Osteoblast (primary cell): ENCODE measurements around the gene AOPEP. TPM values are rescaled to one million over a fixed set of nuclear protein-coding genes. Genes with fewer than 3 reads are reported as not detected.
"Not testable (repeated sequence)": the region's sequence is repeated elsewhere in the genome, so short reads cannot be mapped to it uniquely, and the experiment has no call there.

Experiments
- DNase-seq: peaks from one replicate; pipeline ENCODE4 v3.0.0; 2011; ENCODE audit warnings: low spot score, mixed read lengths; ENCODE audit not compliant: insufficient read length; ENCODE audit errors: missing footprints
- H2AFZ ChIP-seq: 2 replicates; pipeline ENCODE4 v1.6.0; 2011; ENCODE audit warnings: mild to moderate bottlenecking, low read length
- H3K27ac ChIP-seq: 2 replicates; pipeline ENCODE4 v1.5.1; 2011; ENCODE audit warnings: mild to moderate bottlenecking, low read depth, low read length, moderate library complexity
- H3K27me3 ChIP-seq: 2 replicates; pipeline ENCODE4 v1.6.0; 2012; ENCODE audit warnings: mild to moderate bottlenecking, control low read depth, inconsistent platforms, low read length, moderate library complexity; ENCODE audit not compliant: insufficient read depth
- H3K36me3 ChIP-seq: 2 replicates; pipeline ENCODE4 v1.5.1; 2011; ENCODE audit warnings: mild to moderate bottlenecking, low read length, control low read depth, moderate library complexity; ENCODE audit not compliant: insufficient read depth
- H3K4me1 ChIP-seq: 2 replicates; pipeline ENCODE4 v1.5.1; 2011; ENCODE audit warnings: mild to moderate bottlenecking, low read length, control low read depth, moderate library complexity; ENCODE audit not compliant: insufficient read depth
- H3K4me2 ChIP-seq: 2 replicates; pipeline ENCODE4 v1.6.0; 2011; ENCODE audit warnings: mild to moderate bottlenecking, low read length; ENCODE audit not compliant: insufficient read depth
- H3K4me3 ChIP-seq: fragments of 200-600 bp; sonication (generic); 3 replicates; pipeline ENCODE4 v1.5.1; 2012; ENCODE audit warnings: mild to moderate bottlenecking, low read length, inconsistent platforms; ENCODE audit not compliant: insufficient read depth
- H3K79me2 ChIP-seq: 2 replicates; pipeline ENCODE4 v1.6.0; 2012; ENCODE audit warnings: mild to moderate bottlenecking, low read length, control low read depth, inconsistent platforms; ENCODE audit not compliant: insufficient read depth
- H3K9me3 ChIP-seq: 2 replicates; pipeline ENCODE4 v1.5.1; 2011; ENCODE audit warnings: low read depth, low read length, control low read depth
- H4K20me1 ChIP-seq: 2 replicates; pipeline ENCODE4 v1.6.0; 2012; ENCODE audit warnings: mild to moderate bottlenecking, low read length, control low read depth; ENCODE audit not compliant: insufficient read depth
- CTCF ChIP-seq: IDR thresholded peaks from 2 replicates; pipeline ENCODE4 v1.5.1; 2011; ENCODE audit warnings: mild to moderate bottlenecking, low read depth, low read length, moderate library complexity; ENCODE audit errors: extremely low read depth
- total RNA-seq: library from RNA; depleted of rRNA; stranded (reverse); fragments of >200 nt; gene quantifications from 2 replicates; pipeline ENCODE4 v1.2.3, GENCODE V29; 2012

The AOPEP gene
- total RNA-seq, 1 donor: 131 TPM

GRCh38 chr9:94938384-94938783 is 211.9 kb downstream of the AOPEP start:
- H2AFZ ChIP-seq: no peak overlapping the region
- H3K27ac ChIP-seq: peak overlapping the region; percentile 82
- peaks cover 39% of the 10 kb centered on the region for H3K4me1 ChIP-seq
- H3K79me2 ChIP-seq: peaks cover 11% of the 10 kb centered on the region
- no peak for TF ChIP-seq CTCF
- H3K36me3 ChIP-seq: peaks cover 4% of the 10 kb centered on the region
- H3K27me3 ChIP-seq: no peaks in the 10 kb centered on the region
- no peaks in the 10 kb centered on the region for H4K20me1 ChIP-seq
- no peaks in the 10 kb centered on the region for H3K9me3 ChIP-seq
- DNase-seq: no peak
- no peak overlapping the region for H3K4me2 ChIP-seq
- no peak overlapping the region for H3K4me3 ChIP-seq

- H3K4me2 ChIP-seq: not testable (repeated sequence)
- H3K4me1 ChIP-seq: peaks cover 49% of the 10 kb centered on the region
Measured at GRCh38 chr9:94940296-94940695, 213.8 kb downstream of the AOPEP start.

GRCh38 chr9:94941211-94941875 is 214.8 kb downstream of the AOPEP start:
- peaks cover 56% of the 10 kb centered on the region for H3K4me1 ChIP-seq
- TF ChIP-seq CTCF: no peak
- DNase-seq: no peak

More at GRCh38 chr9:94940296-94940695, 213.8 kb downstream of the AOPEP start:
- not testable (repeated sequence) for H3K36me3 ChIP-seq, H4K20me1 ChIP-seq, H3K27me3 ChIP-seq, H2AFZ ChIP-seq, H3K9me3 ChIP-seq, DNase-seq, H3K27ac ChIP-seq, H3K4me3 ChIP-seq
- H3K79me2 ChIP-seq: peaks cover 11% of the 10 kb centered on the region

GRCh38 chr9:94944626-94945025 is 218.1 kb downstream of the AOPEP start:
- no peak overlapping the region for H2AFZ ChIP-seq
- H3K4me1 ChIP-seq: peaks cover 47% of the 10 kb centered on the region
- no peaks in the 10 kb centered on the region for H3K9me3 ChIP-seq
- no peak for DNase-seq
- H3K4me2 ChIP-seq: peak overlapping the region; percentile 22
- H3K36me3 ChIP-seq: peaks cover 3% of the 10 kb centered on the region
- no peak overlapping the region for H3K4me3 ChIP-seq
- no peak for TF ChIP-seq CTCF
- no peaks in the 10 kb centered on the region for H3K79me2 ChIP-seq
- H3K27ac ChIP-seq: peak overlapping the region; percentile 87
- H3K27me3 ChIP-seq: no peaks in the 10 kb centered on the region
- no peaks in the 10 kb centered on the region for H4K20me1 ChIP-seq

More at GRCh38 chr9:94941211-94941875, 214.8 kb downstream of the AOPEP start:
- Histone ChIP-seq H3K4me3 (no peak overlapping the region), H3K9me3 (no peaks in the 10 kb centered on the region), H3K36me3 (peaks cover 2% of the 10 kb centered on the region), H3K4me2 (peak overlapping the region; percentile 0), H3K27me3 (no peaks in the 10 kb centered on the region), H3K79me2 (peaks cover 7% of the 10 kb centered on the region), H3K27ac (peak overlapping the region; percentile 52), H2AFZ (no peak overlapping the region), H4K20me1 (no peaks in the 10 kb centered on the region)
